GM20431 (cell line): ENCODE measurements around the gene MED12L.

Source experiments
- in situ Hi-C: fragments of 300-500 bp; cut with MseI, MboI; formaldehyde crosslinking; loops from one replicate; pipeline ENCODE4 v1.15.0; 2020; ENCODE audit warnings: low sequenced_read_pairs; ENCODE audit not compliant: unreplicated experiment

MED12L gene

DNA sequence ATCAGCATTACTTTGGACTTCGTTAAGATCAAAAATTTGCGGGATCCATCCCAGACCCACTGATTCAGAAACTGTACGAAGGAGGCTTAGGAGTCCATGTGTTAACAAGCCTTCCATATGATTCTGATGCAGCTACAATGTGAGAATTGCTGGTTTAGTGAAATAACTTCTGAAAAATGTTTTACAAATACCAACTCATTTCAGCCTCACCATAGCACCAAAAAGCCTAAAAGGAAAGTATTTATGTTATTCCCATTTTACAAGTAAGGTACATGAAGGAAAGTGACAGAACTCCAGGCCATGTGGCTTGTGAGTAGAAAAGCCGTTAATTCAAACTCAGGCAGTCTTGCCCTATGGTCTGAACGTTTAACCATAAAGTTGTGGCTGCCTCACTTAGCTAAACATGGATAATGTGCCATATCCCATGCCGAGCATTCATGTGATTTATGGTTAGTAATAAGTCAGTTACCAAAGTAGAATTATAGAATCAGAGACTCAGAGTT is 376.9 kb downstream of the MED12L start:
- in situ Hi-C loops: no loop called here

DNA sequence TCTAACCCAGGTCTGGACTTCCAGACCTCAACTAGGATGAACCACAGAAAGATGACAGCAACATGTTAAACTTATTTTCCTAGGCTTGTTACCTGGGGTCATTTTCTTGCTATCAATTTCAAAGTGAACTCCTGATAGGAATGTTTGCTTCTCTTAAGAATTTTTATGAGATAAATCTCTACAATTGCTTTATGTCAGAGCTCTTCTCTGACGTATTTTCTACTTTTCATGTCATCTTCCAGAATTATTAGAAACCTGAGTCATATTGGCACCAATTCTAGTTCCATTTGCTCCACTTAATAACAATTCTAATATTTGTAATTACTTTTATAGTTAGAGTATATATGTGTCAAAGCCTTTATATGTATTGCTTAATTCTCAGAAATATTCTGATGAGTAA is 377.5 kb downstream of the MED12L start:
- in situ Hi-C loops: no loop called here

DNA sequence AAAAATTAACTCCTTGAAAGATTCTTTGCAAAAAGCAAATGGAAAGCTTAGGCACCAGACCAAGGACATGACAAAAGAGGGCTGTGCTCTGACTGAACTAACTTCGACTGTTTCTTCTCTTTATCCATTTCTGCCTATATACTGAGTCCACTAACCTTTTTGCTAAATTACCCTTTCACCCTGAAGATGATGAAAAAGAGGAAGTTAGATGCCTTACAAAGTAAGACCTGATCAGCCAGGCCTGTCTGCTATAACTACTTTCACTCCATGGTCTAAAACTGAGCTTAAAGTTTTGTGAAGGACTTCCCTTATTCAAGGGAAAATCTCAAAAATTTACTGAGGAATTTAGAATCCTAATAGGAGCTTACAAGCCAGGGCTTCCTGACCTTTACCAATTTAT is 381.6 kb downstream of the MED12L start:
- in situ Hi-C loops: no loop called here

DNA sequence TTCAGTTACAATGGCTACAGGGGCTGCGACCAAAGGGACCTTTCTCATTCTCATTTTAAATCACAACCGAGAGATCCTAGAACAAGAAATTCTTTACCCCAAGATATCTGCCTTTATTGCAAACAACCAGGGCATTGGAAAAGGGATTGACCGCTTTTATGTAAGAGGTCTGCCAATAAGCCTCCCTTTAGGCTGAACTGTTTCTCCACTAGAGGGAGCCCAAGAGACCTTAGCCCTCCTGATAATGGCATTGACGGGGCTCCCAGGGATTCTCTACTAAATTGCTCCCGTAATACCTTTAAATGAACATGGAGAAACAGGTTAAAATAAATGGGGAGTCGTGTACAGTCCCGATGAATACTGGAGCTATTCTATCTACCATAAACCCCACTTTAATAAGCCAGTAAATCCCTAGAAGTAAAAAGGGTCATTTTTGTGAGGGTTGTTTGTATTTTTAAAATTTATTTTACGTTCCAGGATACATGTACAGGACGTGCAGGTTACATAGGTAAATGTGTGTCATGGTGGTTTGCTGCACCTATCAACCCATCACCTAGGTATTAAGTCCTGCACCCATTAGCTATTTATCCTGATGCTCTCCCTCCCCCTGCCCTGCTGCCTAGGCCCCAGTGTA is 382.9 kb downstream of the MED12L start:
- in situ Hi-C loops: no loop called here

DNA sequence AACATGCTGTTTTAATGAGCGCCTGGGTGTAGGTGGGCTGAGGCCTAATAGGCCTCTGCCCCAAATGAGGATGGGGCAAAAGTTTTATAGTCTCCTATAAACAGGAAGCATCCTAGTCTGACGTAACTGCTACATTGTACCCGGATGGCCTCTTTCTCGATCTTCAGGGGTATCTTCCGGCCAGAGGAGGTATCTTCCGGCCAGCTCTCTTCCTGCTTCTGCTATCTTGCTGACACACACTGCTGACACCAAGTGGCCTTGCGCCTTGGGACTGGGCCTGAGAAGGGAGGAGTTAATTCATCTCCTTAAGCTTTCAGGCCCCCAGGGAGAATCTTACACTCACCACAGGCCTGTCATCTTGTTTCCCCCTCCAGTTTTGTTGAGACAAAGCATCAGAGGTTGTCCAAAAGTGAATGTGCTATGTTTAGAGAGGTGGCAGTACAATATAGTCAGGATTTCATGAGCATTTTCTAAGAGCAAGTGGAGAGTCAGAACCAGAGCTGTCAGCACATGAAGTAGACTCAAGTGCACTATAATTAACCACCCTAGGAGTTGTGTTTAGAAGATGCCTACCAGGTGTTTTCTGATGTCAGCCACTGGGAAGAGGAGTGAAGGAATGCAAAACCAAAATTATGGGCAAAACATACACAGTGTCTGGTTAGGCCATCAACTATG is 391.0 kb downstream of the MED12L start:
- in situ Hi-C loops: no loop called here

DNA sequence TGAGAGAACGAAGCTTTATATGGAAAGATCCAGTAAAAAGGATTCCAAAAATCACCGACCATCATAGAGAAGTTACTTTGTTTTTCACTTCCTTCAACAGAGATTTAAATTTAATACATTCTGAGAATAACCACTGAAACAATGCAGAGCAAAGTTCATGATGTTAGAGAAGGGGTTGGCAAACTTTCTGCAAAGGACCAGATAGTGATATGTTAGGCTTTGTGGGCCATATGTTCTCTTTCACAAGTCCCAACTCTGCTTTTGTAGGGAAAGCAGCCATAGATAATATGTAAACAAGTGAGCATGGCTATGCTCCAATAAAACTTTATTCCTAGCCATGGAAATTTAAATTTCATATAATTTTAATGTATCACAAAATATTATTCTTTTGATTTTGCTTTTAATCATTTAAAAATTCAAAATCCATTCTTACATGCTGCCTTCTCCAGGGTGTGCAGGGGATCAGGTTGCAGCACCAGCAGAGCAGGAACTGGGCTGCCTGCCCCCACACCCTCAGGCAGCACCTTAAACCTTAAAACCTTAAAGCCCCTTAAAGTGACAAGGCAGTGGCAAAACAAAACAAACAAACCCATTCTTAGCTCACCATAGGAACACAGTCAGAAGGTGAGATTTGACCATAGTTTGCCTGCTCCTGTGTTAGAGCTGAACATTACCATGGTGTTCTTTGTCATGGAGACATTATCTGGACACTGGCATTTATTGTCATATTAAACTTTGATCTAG is 392.3 kb downstream of the MED12L start:
- in situ Hi-C loops: no loop called here

DNA sequence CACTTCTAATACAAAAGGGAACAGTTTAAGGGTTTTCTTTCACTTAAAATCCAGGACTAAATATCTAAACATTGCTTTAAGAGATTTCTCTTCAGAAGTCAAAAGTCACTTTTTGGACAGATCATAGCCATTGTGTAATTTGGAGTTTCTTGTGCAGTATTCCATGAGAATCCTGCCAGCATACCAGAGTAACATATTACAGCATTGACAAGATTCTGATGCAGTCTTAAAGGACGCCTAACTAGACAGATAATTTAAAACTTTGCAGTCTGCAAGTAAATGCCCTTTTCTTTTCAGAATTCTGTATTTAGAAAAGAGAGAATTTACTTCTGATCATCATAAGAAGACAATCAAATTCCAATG is 392.9 kb downstream of the MED12L start:
- in situ Hi-C loops: no loop called here

DNA sequence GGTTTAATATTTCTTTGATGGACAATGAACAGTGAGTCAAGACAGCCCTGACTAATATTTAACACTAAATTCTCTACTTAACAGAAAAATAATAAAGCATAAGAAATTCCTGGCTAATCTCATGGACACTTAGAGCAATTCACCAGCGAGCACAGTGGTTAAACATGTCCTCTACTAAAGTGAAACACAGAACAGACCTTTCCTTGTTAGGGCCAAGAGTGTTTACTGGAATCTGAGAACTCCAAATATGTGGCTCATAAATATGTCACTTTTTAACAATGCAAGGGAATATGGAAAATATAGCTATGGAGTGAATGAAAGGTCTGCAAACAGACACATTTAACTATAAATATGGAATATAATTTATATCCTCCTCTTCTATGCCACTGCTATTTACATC is 394.0 kb downstream of the MED12L start:
- in situ Hi-C loops: no loop called here

DNA sequence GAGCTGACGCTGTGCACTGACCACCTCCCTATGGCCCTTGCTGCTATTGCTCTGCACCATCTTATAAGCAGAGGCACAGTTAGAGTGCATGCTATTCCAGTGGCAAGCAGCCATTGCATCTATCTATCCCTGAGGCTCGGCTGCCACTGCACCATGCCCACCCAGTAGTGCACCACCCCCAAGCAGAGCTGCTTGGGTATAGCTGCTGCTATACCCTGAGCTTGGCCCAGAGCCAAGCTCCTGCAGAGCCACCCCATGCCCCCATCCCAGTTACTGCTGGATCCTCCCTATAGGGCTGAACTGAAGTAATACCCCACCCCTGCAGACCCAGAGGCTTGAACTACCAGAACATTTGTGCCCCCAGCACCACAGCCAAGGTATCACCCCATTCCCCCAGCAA is 395.0 kb downstream of the MED12L start:
- in situ Hi-C loops: no loop called here

DNA sequence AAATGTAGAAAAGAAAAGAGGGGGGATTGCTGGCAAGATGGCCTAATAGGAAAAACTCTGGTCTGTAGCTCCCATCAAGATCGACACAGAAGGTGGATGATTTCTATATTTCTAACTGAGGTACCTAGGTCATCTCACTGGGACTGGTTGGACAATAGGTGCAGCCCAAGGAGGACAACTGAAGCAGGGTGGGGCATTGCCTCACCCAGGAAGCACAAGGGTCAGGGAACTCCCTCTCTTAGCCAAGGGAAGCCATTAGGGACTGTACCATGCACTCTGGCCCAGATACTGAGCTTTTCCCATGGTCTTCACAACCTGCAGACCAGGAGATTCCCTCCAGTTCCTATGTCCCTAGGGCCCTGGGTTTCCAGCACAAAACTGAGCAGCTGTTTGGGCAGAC is 398.0 kb downstream of the MED12L start:
- in situ Hi-C loops: no loop called here

DNA sequence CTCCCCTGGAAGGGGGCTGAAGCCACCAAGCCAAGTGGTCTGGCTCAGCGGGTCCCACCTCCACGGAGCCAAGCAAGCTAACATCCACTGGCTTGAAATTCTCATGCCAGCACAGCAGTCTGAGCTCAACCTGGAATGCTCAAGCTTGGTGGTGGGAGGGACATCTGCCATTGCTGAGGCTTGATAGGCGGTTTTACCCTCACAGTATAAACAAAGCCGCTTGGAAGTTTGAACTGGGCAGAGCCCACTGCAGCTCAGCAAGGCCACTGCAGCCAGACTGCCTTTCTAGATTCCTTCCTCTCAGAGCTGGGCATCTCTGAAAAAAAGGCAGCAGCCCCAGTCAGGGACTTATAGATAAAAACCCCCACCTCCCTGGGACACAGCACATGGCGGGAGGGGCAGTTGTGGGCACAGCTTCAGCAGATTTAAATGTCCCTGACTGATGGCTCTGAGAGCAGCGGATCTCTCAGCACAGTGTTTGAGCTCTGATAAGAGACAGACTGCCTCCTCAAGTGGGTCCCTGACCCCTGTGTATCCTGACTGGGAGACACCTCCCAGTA is 398.6 kb downstream of the MED12L start:
- in situ Hi-C loops: no loop called here
